HG03108 (cell line): ENCODE measurements around the gene TMEM87B.
"Not testable (repeated sequence)": the region's sequence is repeated elsewhere in the genome, so short reads cannot be mapped to it uniquely, and the experiment has no call there.

Source experiments
- ATAC-seq: cut with Tn5 transposase; IDR thresholded peaks from one replicate; pipeline ENCODE4 v1.9.1; 2021; ENCODE audit warnings: moderate library complexity; ENCODE audit not compliant: unreplicated experiment

The TMEM87B gene

GRCh38 chr2:112113354-112113753 is 58.3 kb downstream of the TMEM87B start:
- not testable (repeated sequence) for ATAC-seq

GRCh38 chr2:112118148-112118547 is 63.1 kb downstream of the TMEM87B start:
- ATAC-seq, result no peak

GRCh38 chr2:112121682-112122254 is 66.7 kb downstream of the TMEM87B start:
- ATAC-seq, result no peak

- no peak for ATAC-seq
These were observed 74.0 kb downstream of the TMEM87B start for GRCh38 chr2:112129060-112129459.

GRCh38 chr2:112133344-112133743 is 78.3 kb downstream of the TMEM87B start:
- no peak for ATAC-seq

GRCh38 chr2:112134120-112134519 is 79.1 kb downstream of the TMEM87B start:
- ATAC-seq, result no peak

GRCh38 chr2:112136096-112136495 is 81.0 kb downstream of the TMEM87B start:
- no peak for ATAC-seq

- ATAC-seq, result no peak
These were observed 82.6 kb downstream of the TMEM87B start for GRCh38 chr2:112137516-112138158.

GRCh38 chr2:112138159-112139032 is 83.3 kb downstream of the TMEM87B start, which contains the start of gene FBLN7:
TSS of gene FBLN7 (plus strand) at chr2:112138385. CDS start at chr2:112138656, 271 bp downstream.
- no peak for ATAC-seq

- ATAC-seq, result not testable (repeated sequence)
These were observed 84.1 kb downstream of the TMEM87B start for GRCh38 chr2:112139033-112139614.

GRCh38 chr2:112139661-112140204 is 84.7 kb downstream of the TMEM87B start:
- ATAC-seq, result not testable (repeated sequence)

GRCh38 chr2:112140205-112140802 is 85.2 kb downstream of the TMEM87B start:
- ATAC-seq, result no peak

GRCh38 chr2:112140899-112141625 is 86.0 kb downstream of the TMEM87B start:
- ATAC-seq, result no peak

GRCh38 chr2:112141626-112142007 is 86.5 kb downstream of the TMEM87B start:
- ATAC-seq, result no peak

- ATAC-seq, result no peak
These were observed 87.5 kb downstream of the TMEM87B start for GRCh38 chr2:112142525-112143078.

- ATAC-seq, result no peak
These were observed 88.1 kb downstream of the TMEM87B start for GRCh38 chr2:112143150-112143549.

GRCh38 chr2:112144966-112145365 is 89.9 kb downstream of the TMEM87B start:
- ATAC-seq, result no peak

GRCh38 chr2:112147382-112148168 is 92.5 kb downstream of the TMEM87B start:
- ATAC-seq, result no peak

- ATAC-seq, result no peak
These were observed 93.4 kb downstream of the TMEM87B start for GRCh38 chr2:112148477-112148876.
